KOPT-K1 (cell line): ENCODE data around the gene CPNE4.
"Not testable (repeated sequence)": the region's sequence is repeated elsewhere in the genome, so short reads cannot be mapped to it uniquely, and the experiment has no call there.

Experiments used
- H3K27ac ChIP-seq: fragments of 200-600 bp; sonication (generic); 2 replicates; pipeline ENCODE4 v1.5.1; 2016; ENCODE audit warnings: antibody characterized with exemption, mild to moderate bottlenecking, low read depth, low read length; ENCODE audit not compliant: poor library complexity, severe bottlenecking
- H3K36me3 ChIP-seq: fragments of 200-600 bp; sonication (generic); 2 replicates; pipeline ENCODE4 v1.5.1; 2017; ENCODE audit warnings: antibody characterized with exemption, mild to moderate bottlenecking, low read length, moderate library complexity; ENCODE audit not compliant: insufficient read depth
- H3K9me3 ChIP-seq: fragments of 200-600 bp; sonication (generic); 2 replicates; pipeline ENCODE4 v1.5.1; 2017; ENCODE audit warnings: antibody characterized with exemption, low read length, mild to moderate bottlenecking; ENCODE audit not compliant: insufficient read depth, poor library complexity, severe bottlenecking

CPNE4 gene

DNA sequence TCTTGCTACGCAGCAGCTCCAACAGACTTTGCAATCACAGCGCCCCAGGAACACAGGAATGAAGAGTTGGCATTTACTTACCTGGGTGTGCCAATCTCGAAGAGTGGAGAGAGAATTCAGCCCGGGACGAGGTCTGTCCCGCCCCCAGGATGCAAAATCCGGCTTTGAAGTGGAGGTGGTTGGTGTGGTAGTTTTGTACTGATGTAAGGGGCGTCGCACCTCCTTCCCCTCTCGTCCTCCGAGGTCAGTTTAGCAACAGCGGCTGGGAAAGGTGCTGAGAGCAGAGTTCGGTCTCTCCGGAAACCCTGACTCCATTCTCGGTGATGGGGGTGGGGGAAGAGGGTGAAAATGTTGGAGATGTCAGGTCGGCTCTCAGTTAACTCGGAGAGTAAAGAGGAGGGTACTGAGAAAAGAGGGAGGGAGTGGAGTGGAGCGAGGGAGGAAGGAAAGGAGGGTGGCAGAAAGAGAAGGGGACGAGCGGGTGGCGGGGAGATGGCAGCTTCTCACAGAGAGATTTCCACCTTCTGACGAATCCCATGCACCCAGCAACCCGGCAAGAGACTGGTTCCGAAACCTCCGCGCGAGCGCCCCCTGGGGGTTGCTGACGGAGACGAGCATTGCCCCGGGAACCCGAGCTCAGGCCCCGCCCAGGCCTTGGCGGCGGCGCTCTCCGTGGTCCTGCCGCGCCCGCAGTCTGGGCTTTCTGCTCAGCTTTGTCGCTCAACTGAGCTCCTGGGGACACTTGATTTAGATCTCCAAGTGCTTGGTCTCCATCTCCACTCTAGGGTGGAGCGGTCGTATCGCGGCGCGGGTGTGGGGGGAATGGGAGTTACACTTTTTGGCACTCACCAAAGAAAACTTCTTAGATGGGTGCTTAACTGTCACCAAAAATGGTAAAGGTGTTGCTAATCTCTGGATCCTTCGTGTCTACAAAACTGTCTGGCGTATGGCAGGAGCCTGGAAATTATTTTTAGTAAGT, at the start of gene CPNE4:
CPNE4 (minus strand) TSS at position 529 of the 979 bp plus-strand sequence.
- no peaks in the 10 kb centered on the region for H3K9me3 ChIP-seq
- no peak within 1 kb of the TSS for H3K27ac ChIP-seq
- no peaks in the 10 kb centered on the region for H3K36me3 ChIP-seq

DNA sequence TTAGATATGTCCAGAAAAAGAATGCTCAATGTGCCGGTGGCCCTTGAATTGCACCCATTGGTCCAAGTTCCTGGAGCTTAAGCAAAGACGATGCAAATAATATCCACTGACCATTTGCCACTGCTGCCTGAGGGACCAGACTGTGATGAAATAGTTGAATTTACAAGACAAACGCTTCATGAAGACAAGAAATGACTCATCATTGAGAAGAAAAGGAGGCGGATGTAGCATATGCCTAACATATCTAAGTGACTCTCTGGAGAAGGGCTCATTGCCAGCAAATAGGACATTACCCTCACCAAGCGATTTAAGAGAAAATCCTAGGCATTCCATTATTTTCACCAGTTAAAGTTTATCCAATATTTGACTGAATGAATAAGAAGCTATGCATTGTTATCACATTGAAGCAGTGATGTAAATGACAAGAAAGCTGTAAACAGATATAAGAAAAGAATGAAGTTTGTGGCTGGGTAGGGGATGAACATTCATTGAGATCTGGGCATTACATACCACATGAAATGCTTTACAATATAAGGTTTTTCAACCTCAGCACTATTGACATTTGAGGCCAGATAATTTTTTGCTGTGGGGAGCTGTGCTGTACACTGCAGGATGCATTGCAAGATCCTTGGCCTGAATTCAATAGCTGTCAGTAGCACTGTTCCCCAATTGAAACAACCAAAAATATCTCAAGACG, 48.9 kb upstream of the CPNE4 start:
- no peaks in the 10 kb centered on the region for H3K36me3 ChIP-seq
- no peaks in the 10 kb centered on the region for H3K9me3 ChIP-seq
- no peak overlapping the region for H3K27ac ChIP-seq

DNA sequence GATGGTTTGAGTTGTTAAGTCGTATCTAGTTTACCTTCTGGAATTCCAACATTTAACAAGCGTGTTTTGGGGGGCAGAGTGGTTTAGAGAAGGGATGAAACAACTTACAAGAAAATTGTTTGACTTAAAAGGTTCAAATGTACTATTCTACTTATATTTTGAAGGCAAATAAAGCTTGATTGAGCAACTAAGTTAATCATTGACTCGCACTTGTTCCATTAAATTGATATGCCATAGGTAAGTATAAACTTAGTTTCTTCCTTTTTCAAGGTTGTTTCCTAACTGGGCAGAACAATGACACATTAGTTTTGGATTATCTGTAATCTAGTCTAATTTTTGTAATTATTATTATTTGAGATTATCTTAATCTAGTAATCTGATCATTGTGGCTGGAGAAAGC, 48.3 kb upstream of the CPNE4 start:
- H3K27ac ChIP-seq, result no peak overlapping the region
- H3K36me3 ChIP-seq, result no peaks in the 10 kb centered on the region
- H3K9me3 ChIP-seq, result no peaks in the 10 kb centered on the region

DNA sequence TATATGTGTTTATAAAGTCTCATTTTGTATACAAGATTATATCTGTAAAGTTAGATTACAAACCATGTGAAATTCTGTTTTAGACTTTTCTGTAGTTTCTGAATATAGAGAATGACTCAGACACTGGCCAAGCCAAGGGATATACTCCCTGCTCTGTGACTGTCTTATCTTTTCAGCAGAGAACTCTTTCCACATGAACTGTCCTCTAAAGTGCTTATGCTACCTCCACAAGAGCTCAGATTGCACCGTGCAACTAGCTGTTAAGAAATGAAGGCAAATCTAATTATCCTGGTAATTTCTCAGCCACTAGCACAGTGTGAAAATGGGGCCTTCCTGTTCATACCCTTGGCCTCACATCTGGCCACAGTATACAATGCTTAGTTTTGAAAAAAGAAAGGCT, 44.3 kb upstream of the CPNE4 start:
- no peaks in the 10 kb centered on the region for H3K36me3 ChIP-seq
- no peaks in the 10 kb centered on the region for H3K9me3 ChIP-seq
- H3K27ac ChIP-seq, result no peak overlapping the region

DNA sequence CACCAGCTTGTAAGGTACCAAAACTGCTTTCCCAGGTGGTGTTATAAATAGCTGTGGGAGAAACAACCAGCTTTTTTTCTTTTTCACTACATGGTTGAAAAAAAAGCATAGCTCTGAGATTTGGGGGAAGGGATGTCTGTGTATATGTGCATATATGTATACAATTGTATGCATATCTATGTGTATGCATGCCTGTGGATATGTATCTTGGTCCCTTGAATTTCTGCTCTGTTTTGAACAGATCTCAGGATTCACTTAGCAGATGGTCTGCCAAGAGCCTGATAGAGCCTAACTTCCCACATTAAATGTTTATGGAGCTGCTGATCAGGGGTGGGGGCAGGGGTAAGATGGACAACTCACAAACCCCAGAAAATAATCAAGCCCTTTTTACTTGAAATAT, 39.0 kb upstream of the CPNE4 start:
- H3K9me3 ChIP-seq, result no peaks in the 10 kb centered on the region
- no peaks in the 10 kb centered on the region for H3K36me3 ChIP-seq
- H3K27ac ChIP-seq, result no peak overlapping the region

DNA sequence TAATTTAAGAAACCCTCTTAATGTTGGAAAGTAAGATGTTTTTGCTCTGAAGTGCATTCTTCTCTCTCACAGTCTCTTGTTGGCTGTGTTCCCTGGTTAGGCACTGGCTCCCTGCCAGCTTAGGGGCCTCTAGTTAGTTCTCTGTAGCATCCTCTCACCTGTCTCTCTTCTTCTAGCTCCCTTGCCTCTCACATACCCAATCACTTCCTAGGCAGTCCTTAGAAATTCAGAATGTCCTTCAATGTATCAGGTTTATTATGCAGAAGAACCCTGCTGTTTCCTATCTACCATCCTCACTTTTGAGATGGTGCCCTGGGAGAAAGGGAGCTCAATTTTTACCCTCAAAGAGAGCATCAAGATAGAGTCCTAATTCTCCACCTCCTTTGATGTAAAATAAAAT, 36.2 kb upstream of the CPNE4 start:
- Histone ChIP-seq H3K27ac (no peak overlapping the region), H3K9me3 (no peaks in the 10 kb centered on the region), H3K36me3 (no peaks in the 10 kb centered on the region)

DNA sequence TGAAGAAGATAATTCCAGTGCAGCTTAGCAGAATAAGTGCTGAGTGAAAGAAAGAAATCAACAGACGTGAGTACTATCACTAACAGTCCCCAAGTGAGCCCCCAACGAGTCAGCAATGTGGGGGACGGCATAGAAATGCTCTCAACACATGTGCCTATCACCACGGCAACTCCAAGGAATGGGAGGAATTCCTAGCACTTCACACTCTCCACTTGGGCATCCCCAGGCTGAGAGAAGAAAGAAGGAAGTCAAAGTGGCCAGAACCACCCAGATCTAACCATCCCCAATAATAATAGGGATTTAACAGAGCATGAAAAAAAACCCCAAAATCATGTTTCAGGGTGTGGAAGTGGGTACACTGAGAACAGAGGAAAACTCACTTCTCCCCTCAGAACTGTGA, 29.3 kb upstream of the CPNE4 start:
- Histone ChIP-seq H3K9me3 (no peaks in the 10 kb centered on the region), H3K27ac (no peak overlapping the region), H3K36me3 (no peaks in the 10 kb centered on the region)

DNA sequence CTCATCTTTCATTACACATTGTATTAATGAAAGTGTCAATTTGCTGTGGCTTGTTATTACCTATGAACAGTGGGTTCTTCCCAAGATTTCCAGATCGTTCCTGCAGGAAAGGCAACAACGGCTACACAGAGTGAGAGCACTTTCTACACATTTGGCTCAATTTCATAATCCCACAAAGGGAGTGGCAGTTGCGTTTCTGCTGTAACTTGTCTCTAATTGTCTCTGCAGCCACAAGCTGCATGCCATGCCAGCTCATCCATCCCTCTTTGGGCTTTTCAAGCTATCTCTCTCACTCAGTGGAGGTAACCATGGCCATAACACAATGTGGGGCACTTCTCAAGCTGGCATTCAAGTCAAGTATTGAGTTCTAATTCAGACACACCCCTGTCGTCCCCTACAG, 27.7 kb upstream of the CPNE4 start:
- Histone ChIP-seq H3K36me3 (no peaks in the 10 kb centered on the region), H3K9me3 (no peaks in the 10 kb centered on the region), H3K27ac (no peak overlapping the region)

DNA sequence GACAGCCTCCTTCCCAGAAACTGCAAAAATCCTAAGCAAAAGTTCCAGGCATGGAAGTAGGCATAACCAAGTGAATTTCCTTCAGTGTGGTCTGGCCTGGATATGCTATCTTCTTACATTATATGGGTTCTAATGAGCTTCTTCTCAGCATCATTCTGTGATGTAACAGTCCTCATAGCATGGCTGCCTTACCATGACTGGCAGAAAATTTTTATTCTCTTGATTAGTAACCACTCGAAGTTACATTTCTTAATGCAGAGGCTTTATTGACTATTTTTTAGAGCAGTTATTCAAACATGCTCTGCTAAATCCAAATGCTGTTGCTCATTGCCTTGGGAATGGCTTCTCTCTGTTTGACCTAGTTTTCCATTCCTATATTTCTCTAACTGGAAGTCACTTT, 21.1 kb upstream of the CPNE4 start:
- Histone ChIP-seq H3K27ac (no peak overlapping the region), H3K36me3 (no peaks in the 10 kb centered on the region), H3K9me3 (no peaks in the 10 kb centered on the region)

DNA sequence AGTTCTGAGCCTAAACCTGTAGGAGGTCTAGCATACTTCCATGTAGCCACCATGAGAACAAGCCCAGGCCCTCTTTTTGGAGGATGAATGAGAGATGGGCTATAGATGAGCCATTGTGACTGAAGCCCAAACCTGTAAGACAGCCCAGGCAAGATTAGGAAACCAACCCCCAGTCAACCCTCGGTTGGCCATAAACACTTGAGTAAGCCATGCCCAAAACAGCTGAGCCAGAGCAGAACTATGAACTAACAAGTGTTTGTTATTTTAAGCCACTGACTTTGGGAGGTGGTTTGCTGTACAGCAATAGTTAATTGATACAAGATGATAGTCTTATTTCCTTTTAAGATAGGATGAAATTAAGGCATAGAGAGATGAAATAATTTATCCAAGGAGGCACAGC, 12.4 kb upstream of the CPNE4 start:
- Histone ChIP-seq H3K27ac (no peak overlapping the region), H3K9me3 (no peaks in the 10 kb centered on the region), H3K36me3 (no peaks in the 10 kb centered on the region)

DNA sequence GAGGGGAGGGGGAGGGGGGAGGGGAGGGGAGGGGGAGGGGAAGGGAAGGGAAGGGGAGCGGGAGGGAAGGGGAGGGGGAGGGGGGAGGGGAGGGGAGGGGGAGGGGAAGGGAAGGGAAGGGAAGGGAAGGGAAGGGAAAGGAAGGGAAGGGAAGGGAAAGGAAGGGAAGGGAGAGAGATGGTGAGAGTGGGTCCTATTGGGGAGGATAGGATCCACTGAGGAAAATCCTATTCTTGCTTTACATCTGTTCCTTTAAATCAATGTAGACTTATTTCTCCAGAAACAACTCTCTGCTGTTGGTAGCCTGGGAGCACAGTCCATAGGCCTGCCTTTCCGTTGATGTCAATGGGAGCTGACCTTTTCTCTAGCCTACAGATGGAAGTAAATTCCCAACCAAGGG, 10.1 kb upstream of the CPNE4 start:
- not testable (repeated sequence) for H3K27ac ChIP-seq, H3K36me3 ChIP-seq, H3K9me3 ChIP-seq

DNA sequence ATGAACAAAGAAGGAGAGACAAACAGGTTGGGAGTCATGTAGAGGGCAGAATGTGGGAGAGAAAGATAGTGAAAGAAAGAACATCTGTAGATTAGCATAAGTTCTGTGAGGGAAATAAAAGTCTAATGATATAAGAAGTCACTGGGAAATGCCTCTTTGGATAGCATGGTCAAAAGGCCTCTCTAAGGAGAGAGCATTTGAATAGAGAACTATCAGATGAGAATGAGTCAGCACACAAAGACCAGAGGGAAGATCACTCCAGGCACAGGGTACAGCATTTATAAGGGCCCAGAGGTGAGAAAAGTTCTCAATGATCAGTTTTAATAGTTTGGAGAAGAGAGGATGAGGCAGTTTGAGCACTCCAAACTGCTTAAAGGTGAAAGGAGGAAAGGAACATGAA, 7.9 kb upstream of the CPNE4 start:
- Histone ChIP-seq H3K9me3 (no peaks in the 10 kb centered on the region), H3K27ac (no peak overlapping the region), H3K36me3 (no peaks in the 10 kb centered on the region)

DNA sequence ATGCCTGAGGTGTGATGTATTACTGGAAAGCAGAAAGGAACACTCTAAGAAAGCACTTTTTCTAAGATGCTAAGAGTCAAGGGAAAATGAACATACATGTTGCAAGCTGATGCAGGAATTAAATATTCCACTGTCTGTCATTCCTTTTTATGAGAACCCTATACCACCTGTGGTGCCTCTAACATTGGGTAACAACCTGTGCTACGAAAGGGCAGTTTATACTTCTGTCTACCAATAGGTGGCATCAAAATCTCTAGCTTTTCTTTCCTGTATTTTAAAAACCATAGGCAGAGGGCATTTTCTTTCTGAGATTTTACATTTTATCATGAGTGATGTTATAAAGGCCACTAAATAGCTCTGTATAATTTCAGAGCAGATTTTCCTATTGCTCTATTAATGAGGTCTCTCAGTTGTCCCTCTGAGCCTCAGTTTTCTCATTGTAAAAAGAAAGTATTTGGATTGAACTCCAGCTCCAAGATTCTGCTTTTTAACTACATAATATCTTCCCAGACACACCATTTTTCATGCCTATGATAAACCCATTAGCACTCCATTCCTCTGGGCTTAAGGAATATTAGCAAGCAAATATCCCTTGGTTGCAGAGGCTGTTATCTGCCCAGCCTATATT, 3.5 kb upstream of the CPNE4 start:
- Histone ChIP-seq H3K27ac (no peak overlapping the region), H3K36me3 (no peaks in the 10 kb centered on the region), H3K9me3 (no peaks in the 10 kb centered on the region)

DNA sequence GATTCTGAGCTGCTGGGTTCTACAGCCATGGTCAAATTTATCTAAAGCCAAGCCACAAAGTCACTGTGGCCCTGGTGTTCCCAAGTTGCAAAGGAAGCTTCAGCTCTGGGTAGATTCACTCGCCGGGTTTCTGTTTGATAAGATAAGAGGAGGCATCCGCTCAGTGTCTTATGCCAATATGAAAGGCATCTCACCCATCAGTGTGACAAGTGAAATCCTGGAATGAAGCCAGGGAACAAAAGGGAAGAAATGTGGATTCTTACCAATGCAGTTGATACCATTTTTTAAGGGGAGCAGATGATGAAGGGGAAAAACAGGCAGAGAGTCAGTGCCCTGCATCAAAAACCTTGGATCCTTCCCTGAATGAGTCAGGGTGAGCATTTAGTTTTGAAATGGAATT, 2.8 kb upstream of the CPNE4 start:
- no peaks in the 10 kb centered on the region for H3K36me3 ChIP-seq
- H3K27ac ChIP-seq, result no peak overlapping the region
- H3K9me3 ChIP-seq, result no peaks in the 10 kb centered on the region

DNA sequence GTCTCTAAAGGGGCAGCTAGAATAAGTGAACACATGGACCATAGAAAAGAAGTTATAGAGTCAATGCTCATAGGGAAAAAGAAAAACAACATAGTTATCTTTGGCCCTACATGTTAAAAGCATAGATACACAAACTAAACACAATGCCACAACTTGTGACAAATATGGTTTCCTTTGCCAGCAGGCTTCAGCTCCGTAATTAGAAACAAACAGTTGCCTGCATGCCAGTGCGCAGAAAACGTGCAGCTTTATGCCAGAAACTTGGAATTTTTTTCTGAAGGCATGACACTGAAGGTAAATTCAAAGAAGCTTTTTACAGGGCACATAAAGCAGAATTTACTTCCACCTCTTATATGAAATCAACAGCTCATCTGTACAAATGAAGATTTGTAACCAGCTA, 2.2 kb upstream of the CPNE4 start:
- H3K9me3 ChIP-seq, result no peaks in the 10 kb centered on the region
- no peaks in the 10 kb centered on the region for H3K36me3 ChIP-seq
- H3K27ac ChIP-seq, result no peak overlapping the region
